ENCODE results near the gene GBP7.

Gene GBP7

DNA sequence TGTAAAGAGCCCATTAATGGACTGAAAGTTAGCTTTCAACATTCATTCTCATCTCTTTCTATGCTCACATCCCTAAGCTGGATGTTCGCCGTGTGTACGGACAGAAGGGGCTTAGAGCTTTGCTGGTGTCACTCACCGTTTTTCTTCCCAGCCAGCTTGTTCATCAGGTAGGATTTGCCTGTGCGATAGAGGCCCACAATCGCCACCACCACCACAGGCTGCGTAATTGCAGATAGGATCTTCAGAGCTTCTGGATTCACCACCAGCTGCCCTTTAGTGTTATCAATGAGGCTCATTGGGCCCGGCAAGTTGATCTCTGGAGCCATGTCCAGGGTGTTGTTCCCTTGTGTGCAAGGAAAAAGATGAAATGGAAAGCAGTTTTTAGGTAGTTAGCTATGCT, 54.2 kb downstream of the GBP7 start:
- no peak for DNase-seq (ENCODE audit: low read depth, low spot score)
- Histone ChIP-seq H3K9me3 (ENCODE audit: low read depth, low read length) (no peaks in the 10 kb centered on the region), H3K9ac (ENCODE audit: insufficient read length) (no peak overlapping the region), H3K27ac (no peak overlapping the region), H3K4me3 (no peak overlapping the region), H3K36me3 (ENCODE audit: insufficient read depth, low read length) (no peaks in the 10 kb centered on the region)
- TF ChIP-seq POLR2AphosphoS5 (IDR thresholded peaks at IDR 0.05; ENCODE audit: borderline replicate concordance, low read depth, low read length) (no peak), FOXP2 (optimal IDR thresholded peaks at IDR 0.05; ENCODE audit: control extremely low read depth, extremely low read length, insufficient read depth) (no peak), EZH2 (IDR thresholded peaks at IDR 0.05) (no peak)

DNA sequence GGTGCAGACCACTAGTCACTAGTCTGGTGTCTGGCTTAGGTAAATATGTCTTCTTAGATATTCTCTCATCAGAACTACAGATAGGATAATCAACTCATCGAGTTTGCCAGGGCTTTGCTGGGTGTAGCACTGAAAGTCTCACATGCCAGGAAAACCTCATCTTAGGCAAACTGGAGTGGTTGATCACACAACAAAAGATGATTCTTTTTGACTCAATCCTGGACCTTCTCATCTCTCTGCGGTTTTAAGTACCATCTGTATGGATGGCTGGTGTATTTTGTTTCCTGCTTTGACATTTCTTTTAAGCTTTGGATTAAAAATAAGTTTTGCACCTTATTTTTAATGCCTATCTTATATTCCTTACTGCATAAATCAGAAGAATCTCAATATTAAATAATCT, 61.1 kb downstream of the GBP7 start:
- Histone ChIP-seq H3K36me3 (ENCODE audit: insufficient read depth, low read length) (no peaks in the 10 kb centered on the region), H3K27ac (no peak overlapping the region), H3K4me3 (no peak overlapping the region), H3K9ac (ENCODE audit: insufficient read length) (no peak overlapping the region), H3K9me3 (ENCODE audit: low read depth, low read length) (no peaks in the 10 kb centered on the region)
- DNase-seq (ENCODE audit: low read depth, low spot score), result no peak
- no peak for TF ChIP-seq FOXP2 (optimal IDR thresholded peaks at IDR 0.05; ENCODE audit: control extremely low read depth, extremely low read length, insufficient read depth)
- no peak for TF ChIP-seq EZH2 (IDR thresholded peaks at IDR 0.05)
- TF ChIP-seq POLR2AphosphoS5 (IDR thresholded peaks at IDR 0.05; ENCODE audit: borderline replicate concordance, low read depth, low read length), result no peak

DNA sequence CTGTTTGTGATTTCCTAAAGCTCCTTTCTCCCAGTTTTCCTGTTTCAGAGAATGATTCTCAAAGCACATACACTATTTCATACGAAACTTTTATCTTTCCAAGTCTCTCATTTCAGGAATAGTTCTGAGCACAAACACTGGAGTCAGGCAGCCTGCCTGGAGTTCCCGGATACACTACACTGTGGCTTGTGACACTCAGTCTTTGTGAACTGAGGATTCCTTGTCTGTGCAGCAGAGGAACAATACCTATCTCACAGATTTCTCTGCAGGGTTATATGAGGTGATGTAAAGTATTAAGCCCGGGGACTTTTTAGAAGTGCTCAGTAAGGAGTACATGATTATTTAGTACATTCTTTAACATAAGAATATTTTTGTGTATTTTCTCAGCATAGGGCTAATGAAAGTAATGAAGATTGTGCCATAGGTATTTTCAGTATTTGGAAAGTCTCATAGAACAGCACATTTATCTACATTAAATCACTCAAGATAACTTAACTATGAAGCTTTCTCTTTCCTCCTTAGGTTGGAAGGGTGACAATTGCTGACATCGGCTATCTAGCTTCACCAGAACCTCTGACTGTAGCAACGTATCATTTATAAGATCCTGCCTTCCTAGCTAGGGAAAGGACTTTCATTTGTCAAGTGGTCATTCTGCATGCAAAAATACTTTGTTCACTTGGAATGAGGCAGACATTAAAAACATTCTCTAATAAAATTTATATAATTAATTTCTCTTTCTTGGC, 62.8 kb downstream of the GBP7 start:
- TF ChIP-seq EZH2 (IDR thresholded peaks at IDR 0.05) (no peak), FOXP2 (optimal IDR thresholded peaks at IDR 0.05; ENCODE audit: control extremely low read depth, extremely low read length, insufficient read depth) (no peak), POLR2AphosphoS5 (IDR thresholded peaks at IDR 0.05; ENCODE audit: borderline replicate concordance, low read depth, low read length) (no peak)
- no peaks in the 10 kb centered on the region for H3K9me3 ChIP-seq (ENCODE audit: low read depth, low read length)
- no peaks in the 10 kb centered on the region for H3K36me3 ChIP-seq (ENCODE audit: insufficient read depth, low read length)
- no peak overlapping the region for H3K4me3 ChIP-seq
- no peak overlapping the region for H3K27ac ChIP-seq
- no peak for DNase-seq (ENCODE audit: low read depth, low spot score)
- no peak overlapping the region for H3K9ac ChIP-seq (ENCODE audit: insufficient read length)

DNA sequence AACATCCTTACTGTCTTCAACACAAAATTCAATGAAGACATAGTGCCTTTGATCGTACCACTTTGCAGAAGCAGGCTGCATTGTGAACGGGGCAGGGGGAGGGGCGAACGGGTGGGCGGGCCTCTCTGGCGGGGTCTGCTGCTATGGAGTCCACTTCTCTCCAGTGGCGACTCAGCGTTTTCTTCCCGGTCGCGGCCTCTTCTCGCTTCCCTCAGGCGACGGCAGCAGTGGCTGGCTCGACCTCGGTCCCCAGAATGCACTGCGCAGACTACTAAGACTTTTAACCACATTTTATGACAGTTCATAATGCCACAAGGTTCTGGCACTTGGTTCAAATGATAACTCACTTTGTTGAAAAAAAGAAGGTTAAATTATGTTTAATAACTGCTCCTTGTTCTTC, 71.1 kb downstream of the GBP7 start:
- H3K9ac ChIP-seq (ENCODE audit: insufficient read length), result no peak overlapping the region
- DNase-seq (ENCODE audit: low read depth, low spot score), result no peak
- no peak for TF ChIP-seq POLR2AphosphoS5 (IDR thresholded peaks at IDR 0.05; ENCODE audit: borderline replicate concordance, low read depth, low read length)
- TF ChIP-seq FOXP2 (optimal IDR thresholded peaks at IDR 0.05; ENCODE audit: control extremely low read depth, extremely low read length, insufficient read depth), result no peak
- TF ChIP-seq EZH2 (IDR thresholded peaks at IDR 0.05), result no peak
- H3K27ac ChIP-seq, result no peak overlapping the region
- no peak overlapping the region for H3K4me3 ChIP-seq
- no peaks in the 10 kb centered on the region for H3K36me3 ChIP-seq (ENCODE audit: insufficient read depth, low read length)
- H3K9me3 ChIP-seq (ENCODE audit: low read depth, low read length), result no peaks in the 10 kb centered on the region

DNA sequence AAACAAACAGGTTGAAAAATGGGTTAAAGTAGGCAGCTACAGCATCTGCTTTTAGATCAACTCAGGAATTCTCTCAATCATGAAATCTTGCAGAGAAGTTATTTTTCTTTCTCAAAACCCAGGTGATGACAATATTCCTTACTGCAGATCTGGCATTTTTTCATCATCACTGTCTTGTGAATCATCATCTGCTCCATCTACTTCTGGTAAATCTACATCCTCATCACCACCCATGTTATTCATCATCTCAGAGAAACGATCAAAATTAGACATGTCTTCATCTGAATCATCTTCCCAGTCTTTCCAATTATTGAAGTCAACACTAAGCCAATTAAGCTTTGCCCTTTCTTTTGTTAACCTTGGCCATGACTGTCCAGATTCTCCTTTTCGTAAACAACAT, 71.7 kb downstream of the GBP7 start:
- DNase-seq (ENCODE audit: low read depth, low spot score), result no peak
- Histone ChIP-seq H3K9ac (ENCODE audit: insufficient read length) (no peak overlapping the region), H3K4me3 (no peak overlapping the region), H3K36me3 (ENCODE audit: insufficient read depth, low read length) (no peaks in the 10 kb centered on the region), H3K9me3 (ENCODE audit: low read depth, low read length) (no peaks in the 10 kb centered on the region), H3K27ac (no peak overlapping the region)
- TF ChIP-seq FOXP2 (optimal IDR thresholded peaks at IDR 0.05; ENCODE audit: control extremely low read depth, extremely low read length, insufficient read depth), result no peak
- no peak for TF ChIP-seq EZH2 (IDR thresholded peaks at IDR 0.05)

DNA sequence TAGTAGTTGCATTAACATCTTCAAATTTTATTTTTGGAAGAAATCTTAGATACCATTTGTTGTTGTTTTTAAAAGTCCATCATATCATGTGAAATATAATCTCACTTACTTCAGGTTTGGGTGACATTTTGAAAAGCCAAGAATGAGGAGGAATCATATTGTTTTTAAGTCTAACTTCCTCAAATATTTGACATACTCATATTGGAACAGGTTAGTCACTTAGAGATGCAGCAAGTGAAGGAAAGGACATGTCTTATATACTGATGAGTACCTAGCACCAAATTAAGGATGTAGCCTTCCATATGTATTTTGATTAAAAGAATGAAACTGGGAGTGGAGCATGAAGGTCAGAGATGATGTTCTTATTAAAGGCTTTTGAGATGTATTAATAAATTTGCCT, 73.8 kb downstream of the GBP7 start:
- H3K36me3 ChIP-seq (ENCODE audit: insufficient read depth, low read length), result no peaks in the 10 kb centered on the region
- H3K4me3 ChIP-seq, result no peak overlapping the region
- DNase-seq (ENCODE audit: low read depth, low spot score), result no peak
- H3K27ac ChIP-seq, result no peak overlapping the region
- H3K9ac ChIP-seq (ENCODE audit: insufficient read length), result no peak overlapping the region
- H3K9me3 ChIP-seq (ENCODE audit: low read depth, low read length), result no peaks in the 10 kb centered on the region
- no peak for TF ChIP-seq EZH2 (IDR thresholded peaks at IDR 0.05)
- TF ChIP-seq POLR2AphosphoS5 (IDR thresholded peaks at IDR 0.05; ENCODE audit: borderline replicate concordance, low read depth, low read length), result no peak
- TF ChIP-seq FOXP2 (optimal IDR thresholded peaks at IDR 0.05; ENCODE audit: control extremely low read depth, extremely low read length, insufficient read depth), result no peak

DNA sequence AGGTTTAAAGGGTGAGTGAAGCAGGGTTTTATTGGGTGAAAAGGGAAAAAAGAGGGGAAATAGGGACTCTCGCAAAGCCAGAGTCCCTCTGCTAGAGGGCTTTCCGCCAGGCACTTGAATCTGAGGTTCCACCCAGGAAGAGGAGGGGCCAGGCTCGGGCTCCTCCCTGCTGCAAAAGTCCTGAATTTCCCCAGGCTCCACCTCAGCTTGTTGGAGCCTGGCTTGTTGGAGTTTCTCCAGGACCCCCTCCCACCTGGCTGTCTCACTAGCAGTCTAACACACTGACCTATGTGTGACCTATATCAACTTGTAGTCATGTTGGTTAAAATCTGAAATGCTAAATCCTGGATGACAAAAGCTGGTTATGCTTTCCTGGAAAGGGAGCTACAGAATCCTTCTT, 75.4 kb downstream of the GBP7 start:
- no peak overlapping the region for H3K9ac ChIP-seq (ENCODE audit: insufficient read length)
- no peaks in the 10 kb centered on the region for H3K36me3 ChIP-seq (ENCODE audit: insufficient read depth, low read length)
- no peak for DNase-seq (ENCODE audit: low read depth, low spot score)
- no peak overlapping the region for H3K4me3 ChIP-seq
- H3K27ac ChIP-seq, result no peak overlapping the region
- TF ChIP-seq POLR2AphosphoS5 (IDR thresholded peaks at IDR 0.05; ENCODE audit: borderline replicate concordance, low read depth, low read length), result no peak
- TF ChIP-seq EZH2 (IDR thresholded peaks at IDR 0.05), result no peak
- no peak for TF ChIP-seq FOXP2 (optimal IDR thresholded peaks at IDR 0.05; ENCODE audit: control extremely low read depth, extremely low read length, insufficient read depth)
- no peaks in the 10 kb centered on the region for H3K9me3 ChIP-seq (ENCODE audit: low read depth, low read length)

DNA sequence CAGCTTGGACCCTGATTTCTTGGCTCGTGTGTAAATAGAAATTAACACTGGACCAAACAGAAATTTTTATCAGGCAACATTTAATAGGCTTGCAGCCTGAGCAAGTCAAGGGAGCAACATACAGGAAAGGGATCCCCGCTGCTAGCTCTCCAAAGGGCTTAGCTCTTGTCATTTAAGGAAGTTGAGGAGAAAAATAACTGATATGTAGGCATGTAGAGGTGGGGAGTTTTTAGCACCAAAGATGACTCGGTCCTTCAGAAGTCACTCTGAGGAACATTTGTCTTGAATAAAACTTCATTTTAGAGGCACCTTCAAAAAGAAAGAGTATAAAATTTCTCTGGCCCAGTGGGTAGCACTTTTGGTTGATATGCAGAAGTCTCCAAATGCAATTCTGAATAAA, 76.9 kb downstream of the GBP7 start:
- no peak for DNase-seq (ENCODE audit: low read depth, low spot score)
- H3K9ac ChIP-seq (ENCODE audit: insufficient read length), result no peak overlapping the region
- no peaks in the 10 kb centered on the region for H3K9me3 ChIP-seq (ENCODE audit: low read depth, low read length)
- H3K4me3 ChIP-seq, result no peak overlapping the region
- no peak overlapping the region for H3K27ac ChIP-seq
- no peak for TF ChIP-seq FOXP2 (optimal IDR thresholded peaks at IDR 0.05; ENCODE audit: control extremely low read depth, extremely low read length, insufficient read depth)
- no peak for TF ChIP-seq POLR2AphosphoS5 (IDR thresholded peaks at IDR 0.05; ENCODE audit: borderline replicate concordance, low read depth, low read length)
- TF ChIP-seq EZH2 (IDR thresholded peaks at IDR 0.05), result no peak
- no peaks in the 10 kb centered on the region for H3K36me3 ChIP-seq (ENCODE audit: insufficient read depth, low read length)

DNA sequence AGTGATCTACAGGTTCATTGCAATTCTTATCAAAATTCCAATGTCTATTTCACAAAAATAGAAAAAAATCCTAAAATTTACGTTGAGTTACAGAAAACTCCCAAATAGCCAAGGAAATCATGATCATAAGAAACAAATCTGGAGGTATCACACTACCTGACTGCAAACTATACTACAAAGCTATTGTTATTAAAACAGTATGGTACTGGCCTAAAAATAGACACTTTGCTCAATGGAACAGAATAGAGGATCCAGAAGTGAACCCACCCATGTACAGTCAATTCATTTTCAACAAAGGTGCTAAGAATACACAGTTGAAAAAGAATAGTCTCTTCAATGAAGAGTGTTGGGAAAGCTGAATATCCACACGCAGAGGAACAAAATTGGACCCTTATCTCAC, 80.1 kb downstream of the GBP7 start:
- TF ChIP-seq EZH2 (IDR thresholded peaks at IDR 0.05), result no peak
- no peak for TF ChIP-seq FOXP2 (optimal IDR thresholded peaks at IDR 0.05; ENCODE audit: control extremely low read depth, extremely low read length, insufficient read depth)
- no peak for TF ChIP-seq POLR2AphosphoS5 (IDR thresholded peaks at IDR 0.05; ENCODE audit: borderline replicate concordance, low read depth, low read length)
- DNase-seq (ENCODE audit: low read depth, low spot score), result no peak
- no peaks in the 10 kb centered on the region for H3K9me3 ChIP-seq (ENCODE audit: low read depth, low read length)
- H3K36me3 ChIP-seq (ENCODE audit: insufficient read depth, low read length), result no peaks in the 10 kb centered on the region
- no peak overlapping the region for H3K27ac ChIP-seq
- no peak overlapping the region for H3K4me3 ChIP-seq
- no peak overlapping the region for H3K9ac ChIP-seq (ENCODE audit: insufficient read length)
